CD4-positive, alpha-beta T cell treated with Interleukin-12 subunit alpha and Interleukin-12 subunit beta, for 1 hour (primary cell): Measurements from ENCODE around the gene PLCD4.
A peak's percentile ranks its signal among the peaks of the same experiment; 100 is the strongest.

Experiments used
- DNase-seq: peaks from one replicate; pipeline ENCODE4 v3.0.0-alpha.2; 2020

The PLCD4 gene

DNA sequence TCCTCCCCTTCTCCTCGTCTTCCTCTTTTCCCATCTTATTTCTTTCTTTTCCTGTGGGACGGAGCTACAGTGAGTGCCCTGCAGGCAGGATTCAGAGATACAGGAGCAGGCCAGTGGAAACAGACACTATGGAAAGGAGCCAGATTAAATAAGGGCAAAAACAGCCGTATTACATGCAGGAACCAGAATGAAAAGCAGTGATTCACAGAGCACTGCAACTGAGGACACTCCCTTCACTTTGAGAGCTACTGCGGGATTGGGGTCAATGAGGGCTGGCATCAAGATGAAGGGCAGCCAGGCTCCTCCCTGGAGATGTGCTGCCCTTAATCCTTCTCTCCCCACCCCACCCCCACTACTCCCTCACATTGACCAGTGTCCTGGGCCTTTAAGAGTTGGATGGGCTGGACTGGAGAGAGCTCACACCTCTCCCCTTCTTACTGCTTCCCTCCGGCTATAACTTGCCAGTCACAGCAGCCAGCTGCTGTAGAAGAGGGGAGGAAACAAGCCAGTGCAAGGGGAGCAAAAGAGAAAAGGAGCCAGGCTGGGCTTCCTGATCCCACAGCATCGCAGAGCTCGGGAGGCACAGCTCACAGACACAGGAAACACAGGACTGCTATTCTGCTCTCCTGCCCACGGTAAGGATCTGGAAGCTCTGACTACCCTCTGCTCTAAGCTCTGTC lies at the start of gene PLCD4:
PLCD4 (plus strand) TSS at position 464 of the 680 bp plus-strand sequence. CDS start 7,841 bp downstream, outside the sequence.
- DNase-seq, result no peak

DNA sequence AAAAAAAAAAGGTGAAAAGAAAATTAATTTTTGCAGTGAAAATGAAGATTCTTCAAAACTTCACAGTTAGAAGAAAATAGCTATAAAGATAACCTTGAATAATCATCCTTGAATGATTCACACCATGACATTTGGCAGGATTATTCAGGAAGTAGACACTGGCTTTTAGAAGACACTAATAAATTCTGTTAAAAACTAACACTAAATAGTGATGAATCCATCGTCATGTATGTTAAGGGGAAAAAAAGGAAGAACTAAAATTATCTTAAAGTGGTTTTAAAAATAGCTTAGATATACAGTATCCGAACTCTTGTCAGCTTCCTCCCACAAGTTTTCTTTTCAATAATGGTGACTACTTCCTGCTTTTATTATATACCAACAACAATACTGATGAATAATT lies 49.8 kb upstream of the PLCD4 start:
- no peak for DNase-seq

DNA sequence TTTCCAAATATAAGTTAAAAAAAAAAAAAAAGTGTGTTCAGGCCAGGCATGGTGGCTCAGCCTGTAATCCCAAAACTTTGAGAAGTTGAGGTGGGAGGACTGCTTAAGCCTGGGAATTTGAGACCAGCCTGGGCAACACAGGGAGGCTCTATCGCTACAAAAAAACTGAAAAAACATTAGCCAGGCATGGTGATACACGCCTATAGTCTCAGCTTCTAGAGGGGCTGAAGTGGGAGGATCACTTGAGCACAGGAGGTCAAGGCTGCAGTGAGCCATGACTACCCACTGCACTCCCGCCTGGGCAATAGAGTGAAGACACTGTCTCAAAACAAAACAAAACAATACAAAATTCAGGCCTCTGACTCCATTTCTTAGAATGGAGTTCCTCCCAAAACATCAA lies 48.7 kb upstream of the PLCD4 start:
- DNase-seq, result no peak

DNA sequence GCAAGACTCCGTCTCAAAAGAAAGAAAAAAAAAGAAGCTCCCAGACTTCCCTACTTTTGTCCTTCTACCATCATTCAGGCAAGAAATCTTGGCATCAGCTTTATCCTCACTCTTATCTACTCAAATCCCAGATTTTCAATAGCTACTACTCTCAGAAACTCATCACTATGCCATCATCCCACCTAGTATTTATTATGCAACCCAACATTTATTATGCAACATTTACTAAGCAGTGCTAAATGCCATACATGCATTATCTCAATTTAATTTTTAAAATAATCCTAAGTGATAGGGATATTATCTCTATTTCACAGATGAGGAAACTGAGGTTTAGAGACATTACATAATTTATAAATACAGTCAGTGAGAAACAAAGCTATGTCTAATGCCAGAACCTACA lies 43.6 kb upstream of the PLCD4 start:
- DNase-seq, result no peak

DNA sequence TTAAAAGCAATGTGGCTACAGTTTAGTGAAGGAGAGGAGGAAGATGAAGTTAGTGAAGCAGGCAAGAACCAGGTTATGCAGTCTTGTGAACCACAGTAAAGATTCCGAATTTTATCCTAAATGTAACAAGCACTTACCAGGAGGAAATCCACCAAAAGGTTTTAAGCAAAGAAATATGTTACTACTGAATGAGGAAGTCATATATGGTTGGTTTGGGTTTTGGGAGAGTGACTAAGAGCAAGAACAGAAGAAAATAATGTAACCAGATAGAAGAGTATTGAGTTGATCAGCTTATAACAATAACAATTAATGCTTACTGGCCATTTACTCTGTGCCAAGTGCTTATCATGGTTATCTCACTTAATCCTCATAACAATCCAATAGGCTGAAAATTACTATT lies 41.4 kb upstream of the PLCD4 start:
- no peak for DNase-seq

DNA sequence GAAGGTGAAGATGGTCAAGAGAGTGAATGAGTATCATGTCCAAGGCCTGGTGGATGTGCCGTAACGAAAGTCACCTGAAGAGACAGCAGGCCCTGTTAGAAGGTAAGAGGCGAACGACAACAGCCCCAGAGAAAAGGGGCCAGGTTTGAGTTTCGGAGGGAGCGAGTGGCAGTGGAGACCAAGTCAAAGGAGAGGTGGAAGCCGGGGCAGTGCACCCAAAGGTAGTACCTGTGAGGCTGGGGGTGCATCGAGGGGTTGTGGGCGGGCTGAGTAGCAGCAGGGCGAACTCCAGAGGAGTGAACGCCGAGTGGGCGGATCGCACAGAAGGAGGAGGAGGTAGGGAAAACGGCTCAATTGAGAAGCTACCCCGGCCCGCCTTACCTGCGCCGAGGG lies 39.9 kb upstream of the PLCD4 start:
- no peak for DNase-seq

DNA sequence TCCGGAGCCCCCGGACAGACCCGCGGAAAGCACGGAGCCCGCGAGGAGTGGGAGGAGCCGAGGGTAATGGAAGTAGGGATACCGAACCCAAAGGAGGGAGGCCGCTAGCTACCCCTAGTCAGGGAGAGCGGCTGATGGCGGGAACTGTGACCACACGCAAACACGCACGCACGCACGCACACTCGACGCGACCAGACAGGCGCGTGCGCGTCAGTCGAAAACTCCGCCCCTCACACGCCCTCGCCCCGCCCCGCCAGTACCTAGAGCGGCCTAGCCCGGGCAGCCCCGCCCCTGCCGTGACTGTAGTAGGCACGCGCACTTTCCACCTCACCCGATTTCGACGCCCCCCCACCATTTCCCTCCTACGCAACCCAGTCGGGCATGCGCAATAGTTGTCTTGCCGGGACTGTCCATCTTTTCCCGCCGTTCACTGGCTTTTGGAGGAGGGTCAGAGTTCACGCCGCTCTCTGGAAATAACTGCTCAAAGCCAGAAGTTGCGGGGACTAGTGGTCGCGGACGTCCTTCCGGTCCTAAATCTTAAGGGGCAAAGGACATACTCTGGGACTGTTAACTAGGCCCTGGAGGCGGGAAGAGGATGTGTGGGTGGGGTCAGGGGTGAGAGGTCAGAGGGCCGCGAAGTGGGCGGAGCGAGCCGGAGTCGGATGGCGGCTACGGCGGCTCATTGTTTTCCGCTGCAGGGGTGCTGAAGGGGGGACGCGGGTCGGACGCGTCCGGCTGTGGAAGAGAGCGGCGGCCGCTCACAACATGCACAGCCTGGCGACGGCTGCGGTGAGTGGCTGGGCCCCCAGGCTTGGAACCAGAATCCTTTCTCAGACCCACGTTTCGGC lies 39.3 kb upstream of the PLCD4 start, which contains the start of the genes CNOT9 and USP37:
CNOT9 (plus strand) TSS at position 650 of the 848 bp plus-strand sequence; CDS start at position 766, 116 bp downstream.
USP37 (minus strand) TSS at position 162 of the 848 bp plus-strand sequence. CDS start 9,698 bp downstream, outside the sequence.
- DNase-seq, result peak; percentile 100

DNA sequence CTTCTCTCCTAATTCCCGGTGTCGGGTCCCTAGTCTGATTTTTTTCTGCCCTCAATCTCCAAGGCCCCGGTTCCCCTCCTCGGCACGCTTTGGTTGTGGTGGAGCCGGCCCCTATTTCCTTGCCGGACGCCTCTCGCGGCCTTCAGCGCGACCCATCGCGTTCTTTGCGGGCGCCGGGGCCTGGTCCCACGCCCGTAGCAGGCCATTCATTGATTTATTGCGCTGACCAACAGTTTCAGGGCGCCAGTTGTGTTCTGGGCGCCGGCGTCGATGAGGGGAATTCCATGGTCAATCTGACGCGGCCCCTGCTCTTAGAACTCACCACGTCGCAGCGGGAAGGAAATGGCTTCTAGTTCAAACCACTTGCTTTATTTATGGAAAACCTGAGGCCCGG lies 38.7 kb upstream of the PLCD4 start:
- DNase-seq, result peak; percentile 79

DNA sequence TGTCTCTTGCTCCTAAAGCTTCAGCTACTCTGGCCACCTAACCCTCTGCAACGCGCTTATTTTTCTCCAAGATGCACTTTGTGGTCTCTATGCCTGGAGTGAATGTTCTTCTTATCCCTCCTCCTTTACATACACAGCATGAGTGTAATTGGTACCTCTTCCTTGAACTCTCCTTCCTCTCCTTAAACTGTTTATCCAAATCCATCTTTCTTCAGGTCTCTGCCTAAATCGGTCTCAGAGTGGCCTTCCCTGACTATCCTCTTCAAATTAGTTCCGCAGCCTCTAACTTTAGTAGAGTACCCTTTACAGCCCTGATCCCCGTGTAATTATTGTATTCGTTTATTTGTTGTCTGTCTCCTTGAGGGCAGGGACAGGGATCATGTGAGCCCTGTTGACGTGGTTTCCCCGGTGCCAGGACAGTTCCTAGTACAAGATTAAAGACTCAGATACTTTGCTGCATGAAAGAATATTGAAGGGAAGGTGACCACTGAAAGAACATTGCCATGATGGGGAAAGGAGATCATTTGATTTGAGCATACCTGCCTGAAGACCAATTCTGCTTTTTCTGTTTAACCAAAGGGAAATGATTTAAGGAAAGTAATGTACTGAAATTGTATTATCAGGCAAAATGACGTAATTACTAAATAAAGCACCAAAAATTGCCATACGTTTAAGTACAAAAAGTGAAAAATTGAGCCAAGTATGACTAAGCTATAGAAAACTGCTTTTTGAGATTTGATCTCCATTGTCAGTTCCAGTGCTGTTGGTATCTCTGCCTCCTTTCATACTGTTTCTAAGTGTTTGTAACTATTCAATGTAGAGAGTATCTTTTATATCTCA lies 37.8 kb upstream of the PLCD4 start:
- DNase-seq, result peak; percentile 32

DNA sequence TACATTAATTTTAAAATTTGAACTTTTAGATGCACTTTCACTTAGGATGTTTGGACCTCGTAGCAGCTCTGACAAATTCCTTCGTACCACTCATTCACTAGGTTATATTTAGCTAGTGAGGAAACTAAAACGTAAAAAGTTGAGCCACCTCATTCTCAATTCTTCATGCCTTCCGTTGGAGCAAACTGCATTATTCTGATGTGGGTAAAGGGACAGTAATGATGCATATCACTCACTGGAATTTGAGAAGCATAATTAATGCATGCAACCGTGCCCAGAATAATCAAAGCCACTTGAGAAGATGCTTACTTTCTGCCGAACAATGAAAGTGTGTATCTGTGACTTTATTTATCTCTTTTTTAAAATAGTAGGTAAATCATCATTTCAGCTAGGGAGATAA lies 36.8 kb upstream of the PLCD4 start:
- no peak for DNase-seq

DNA sequence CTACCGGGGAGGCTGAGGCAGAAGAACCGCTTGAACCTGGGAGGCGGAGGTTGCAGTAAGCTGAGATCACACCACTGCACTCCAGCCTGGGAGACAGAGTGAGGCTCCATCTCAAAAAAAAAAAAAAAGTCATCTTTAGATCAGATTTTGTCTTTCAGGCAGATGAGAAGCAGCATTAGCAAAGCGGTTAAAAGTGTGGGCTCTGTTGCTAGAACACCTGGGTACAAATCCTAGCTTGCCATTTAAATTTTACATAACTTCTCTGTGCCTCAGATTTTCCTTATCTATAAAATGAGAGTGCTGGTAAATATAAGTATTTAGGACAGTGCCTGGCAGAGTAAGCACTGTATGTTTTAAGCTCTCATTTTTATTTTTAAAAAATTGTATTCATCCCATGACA lies 30.8 kb upstream of the PLCD4 start:
- DNase-seq, result no peak

DNA sequence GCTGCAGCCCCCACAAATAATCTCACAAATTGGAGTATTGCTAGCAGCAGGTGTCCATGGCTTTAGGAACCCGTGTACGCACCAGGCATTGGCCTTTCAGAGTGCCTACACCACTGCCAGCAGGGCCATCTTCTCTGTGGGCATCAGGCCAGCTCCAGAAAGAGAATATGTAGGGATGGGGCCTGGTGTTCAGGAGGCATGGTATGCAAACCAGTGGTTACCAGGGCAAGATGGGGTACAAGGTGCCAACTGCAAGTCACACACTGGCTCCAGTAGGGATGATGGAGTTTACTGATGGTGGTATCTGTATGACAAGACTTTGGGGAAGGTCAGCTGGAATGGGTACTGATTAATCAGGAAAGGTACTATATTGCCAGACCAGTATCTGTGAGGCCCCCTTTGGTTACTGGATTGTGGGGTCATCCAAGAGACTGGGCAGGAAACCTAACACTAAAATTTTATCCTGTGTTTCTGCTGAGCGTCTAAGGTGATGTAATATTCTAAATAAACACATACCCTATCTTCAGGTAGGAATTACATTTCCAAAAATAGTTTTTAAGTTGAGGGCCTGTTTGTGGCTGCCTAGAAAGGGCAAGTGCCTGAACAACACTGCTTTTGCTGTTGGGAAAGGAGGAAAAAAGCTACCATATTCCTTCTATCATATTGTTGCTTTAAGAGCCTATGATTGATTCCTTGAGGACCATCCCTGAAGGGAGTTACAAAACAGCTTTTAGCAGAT lies 30.0 kb upstream of the PLCD4 start:
- DNase-seq, result no peak

DNA sequence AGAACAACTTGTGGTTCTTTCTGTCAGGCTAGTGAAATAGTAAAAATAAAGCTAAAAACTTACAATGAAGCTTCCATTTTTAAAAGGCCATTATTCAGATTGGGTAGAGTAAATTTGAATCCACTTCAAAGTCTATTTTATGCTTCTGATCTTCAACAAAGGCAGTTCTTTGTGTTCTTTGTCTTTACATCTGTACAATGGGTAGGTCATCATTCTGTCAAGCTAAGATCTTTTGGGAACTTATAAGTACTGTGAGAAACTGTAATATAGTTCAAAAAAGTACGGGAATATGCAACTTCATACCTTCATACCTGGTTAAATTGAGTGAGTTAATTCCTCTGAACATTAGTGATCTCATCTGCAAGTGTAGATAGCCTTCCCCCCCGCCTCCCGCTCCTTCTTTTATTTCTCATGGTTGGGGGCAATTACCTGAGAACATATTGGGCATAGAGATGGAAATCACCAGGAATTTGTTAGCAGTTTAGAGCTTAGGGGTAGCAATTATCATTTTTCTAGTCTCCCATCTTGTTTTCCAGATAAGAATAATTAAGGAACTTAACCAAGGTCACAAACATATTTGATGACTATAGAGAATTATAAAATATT lies 29.3 kb upstream of the PLCD4 start:
- no peak for DNase-seq

DNA sequence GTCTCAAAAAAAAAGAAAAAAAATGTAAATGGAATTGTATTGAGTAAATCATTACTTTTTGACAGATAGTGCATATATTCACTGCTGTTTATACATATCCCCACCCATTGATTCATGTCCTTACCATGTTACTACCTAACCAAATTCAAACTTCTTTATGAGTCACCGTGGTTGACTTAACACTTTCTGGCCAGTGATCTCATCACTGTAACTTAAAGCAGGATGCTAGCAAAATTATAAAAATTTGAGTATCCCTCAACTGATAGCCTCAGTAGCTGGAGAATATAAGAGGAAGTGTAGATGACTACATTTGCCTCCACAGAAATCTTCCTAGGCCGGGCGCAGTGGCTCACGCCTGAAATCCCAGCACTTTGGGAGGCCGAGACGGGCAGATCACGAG lies 25.6 kb upstream of the PLCD4 start:
- DNase-seq, result no peak

DNA sequence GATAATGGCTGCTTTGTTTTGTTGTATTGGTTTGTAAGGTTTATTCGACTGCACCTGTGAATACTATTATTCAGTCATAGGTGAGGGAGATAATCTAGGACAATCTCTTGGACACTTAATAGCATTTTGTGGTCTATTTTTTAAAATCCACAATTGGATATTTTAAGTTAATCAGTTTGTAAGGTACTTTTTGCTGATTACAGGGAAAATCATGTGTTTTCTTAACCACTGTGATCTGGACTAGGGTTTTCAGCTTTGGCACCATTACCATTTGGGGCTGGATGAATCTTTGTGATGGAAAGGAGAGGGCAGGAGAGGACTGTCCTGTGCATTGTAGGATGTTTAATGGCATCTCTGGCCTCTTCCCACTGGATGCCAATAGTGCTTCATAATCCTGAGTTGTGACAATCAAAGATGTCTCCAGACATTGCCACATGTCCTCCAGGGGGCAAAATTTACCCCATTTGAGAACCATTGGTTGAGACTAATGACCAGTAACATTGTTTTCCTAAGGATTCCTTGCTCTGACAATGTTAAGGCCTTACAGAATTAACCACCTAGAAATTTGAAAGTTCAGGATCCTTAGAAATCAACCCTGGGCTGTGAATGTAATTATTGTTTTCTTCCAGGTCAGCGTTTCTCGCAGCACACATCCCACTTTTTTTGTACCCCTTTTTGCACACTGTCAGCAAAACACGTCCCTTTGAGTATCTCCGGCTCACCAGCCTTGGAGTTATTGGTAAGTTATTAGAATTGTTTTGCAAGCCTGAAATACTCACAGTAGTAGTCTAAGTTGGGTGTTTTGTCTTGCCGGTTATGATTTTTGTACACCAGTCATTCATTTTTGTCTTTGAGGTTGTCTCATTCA lies 23.5 kb upstream of the PLCD4 start:
- DNase-seq, result no peak

DNA sequence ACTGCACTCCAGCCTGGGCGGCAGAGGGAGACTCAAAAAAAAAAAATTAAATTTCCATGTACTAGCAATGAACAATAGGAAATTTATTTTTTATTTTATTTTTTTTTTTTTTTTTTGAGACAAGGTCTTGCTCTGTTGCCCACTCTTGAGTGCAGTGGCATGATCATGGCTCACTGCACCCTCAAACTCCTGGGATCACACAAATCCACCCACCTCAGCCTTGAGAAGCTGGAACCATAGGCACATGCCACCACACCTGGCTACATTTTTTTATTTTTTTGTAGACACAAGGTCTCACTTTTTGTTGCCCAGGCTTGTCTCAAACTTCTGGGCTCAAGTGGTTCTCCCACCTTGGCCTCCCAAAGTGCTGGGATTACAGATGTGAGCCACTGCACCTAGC lies 22.2 kb upstream of the PLCD4 start:
- DNase-seq, result no peak

DNA sequence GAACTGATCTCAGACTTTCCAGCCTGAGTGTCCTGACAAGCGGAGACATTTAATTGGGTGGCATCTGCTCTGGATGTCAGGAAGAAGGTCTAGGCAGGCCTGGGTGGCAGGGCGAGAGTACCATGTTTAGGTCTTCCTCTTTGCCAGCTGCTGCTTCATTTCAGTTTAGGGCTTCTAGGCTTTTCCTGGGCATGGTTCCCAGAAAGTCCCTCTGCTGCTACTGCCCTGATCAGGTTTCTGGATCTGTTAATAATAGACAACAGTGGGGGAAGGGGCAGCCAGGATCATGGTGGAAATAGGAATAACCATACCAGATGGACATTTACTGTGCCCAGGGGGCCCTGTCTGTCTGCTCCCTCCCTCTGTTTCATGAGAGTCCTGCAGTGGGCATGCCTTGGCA lies 2.3 kb upstream of the PLCD4 start:
- DNase-seq, result no peak

DNA sequence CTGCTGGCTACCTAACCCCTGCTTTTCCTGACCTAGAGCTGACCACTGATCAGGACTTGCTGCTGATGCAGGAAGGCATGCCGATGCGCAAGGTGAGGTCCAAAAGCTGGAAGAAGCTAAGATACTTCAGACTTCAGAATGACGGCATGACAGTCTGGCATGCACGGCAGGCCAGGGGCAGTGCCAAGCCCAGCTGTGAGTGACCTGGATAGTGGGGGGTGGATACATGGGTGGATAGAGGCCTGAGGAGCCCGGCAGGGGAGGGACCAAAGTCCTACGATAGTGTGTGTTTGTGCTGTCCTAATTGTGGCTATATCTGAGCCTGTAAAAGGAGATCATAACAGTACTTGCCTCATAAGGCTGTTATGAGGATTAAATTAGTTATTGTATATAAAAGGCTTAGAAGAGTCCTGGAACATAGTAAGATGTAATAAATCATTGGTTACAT lies 8.2 kb downstream of the PLCD4 start:
- no peak for DNase-seq

DNA sequence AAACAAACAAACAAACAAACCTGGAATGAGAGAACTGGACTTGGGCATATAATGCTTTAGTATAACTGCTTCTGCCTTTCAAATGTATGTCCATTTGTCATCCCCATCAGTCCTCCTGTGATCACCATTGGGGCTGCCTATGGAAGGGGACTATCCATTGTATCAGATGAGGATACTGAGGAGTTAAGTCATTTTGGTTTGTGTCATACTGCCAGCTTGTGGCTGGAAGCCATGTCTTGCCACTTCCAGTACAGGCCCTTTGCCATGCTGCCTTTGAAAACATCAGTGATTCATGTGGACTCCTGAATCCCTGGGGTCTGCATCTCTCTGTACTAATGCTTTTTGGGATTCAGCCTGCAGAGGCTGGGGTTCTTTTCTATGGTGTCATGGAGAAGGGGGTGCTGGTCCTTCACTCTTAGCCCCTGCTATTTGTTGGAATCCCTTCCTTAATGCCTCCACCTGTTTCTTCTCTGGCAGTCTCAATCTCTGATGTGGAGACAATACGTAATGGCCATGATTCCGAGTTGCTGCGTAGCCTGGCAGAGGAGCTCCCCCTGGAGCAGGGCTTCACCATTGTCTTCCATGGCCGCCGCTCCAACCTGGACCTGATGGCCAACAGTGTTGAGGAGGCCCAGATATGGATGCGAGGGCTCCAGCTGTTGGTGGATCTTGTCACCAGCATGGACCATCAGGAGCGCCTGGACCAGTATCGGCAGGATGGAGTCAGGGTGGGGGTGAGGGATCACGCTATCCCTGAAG lies 10.6 kb downstream of the PLCD4 start:
- DNase-seq, result no peak

DNA sequence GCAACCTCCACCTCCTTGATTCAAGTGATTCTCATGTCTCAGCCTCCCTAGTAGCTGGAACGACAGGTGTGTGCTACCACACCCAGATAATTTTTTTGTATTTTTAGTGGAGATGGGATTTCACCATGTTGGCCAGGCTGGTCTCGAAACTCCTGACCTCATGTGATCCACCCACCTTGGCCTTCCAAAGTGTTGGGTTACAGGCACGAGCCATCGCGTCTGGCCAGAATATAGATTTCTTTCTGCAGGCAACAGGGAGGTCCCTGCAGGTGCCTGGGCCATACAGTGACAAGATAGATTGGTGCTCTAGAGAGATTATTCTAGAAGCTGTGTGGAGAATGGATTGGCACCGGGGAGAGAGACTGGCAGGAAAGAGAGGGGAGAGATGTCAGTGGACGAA lies 13.3 kb downstream of the PLCD4 start:
- no peak for DNase-seq
